ENCODE measurements around the gene SUSD6.

SUSD6 gene

DNA sequence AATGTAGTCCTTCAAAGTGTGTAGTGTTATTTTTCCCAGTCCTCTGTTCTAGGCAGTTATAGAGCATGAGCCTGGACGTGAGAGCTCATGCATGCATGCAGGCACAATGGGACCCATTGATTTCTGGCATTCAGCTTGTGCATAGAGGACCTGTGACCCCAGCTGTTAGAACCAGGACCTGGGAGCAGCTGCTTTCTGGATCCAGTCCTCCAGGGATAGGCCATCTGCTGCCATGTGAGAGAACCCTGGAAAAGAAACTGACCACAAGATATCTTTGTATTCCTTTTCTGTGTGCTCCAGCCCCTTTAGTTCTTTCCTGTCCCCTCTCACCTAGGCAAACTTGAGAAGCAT is 76.9 kb downstream of the SUSD6 start:
- no peak overlapping the region for H3K27ac ChIP-seq
- TF ChIP-seq, protein P1, sequence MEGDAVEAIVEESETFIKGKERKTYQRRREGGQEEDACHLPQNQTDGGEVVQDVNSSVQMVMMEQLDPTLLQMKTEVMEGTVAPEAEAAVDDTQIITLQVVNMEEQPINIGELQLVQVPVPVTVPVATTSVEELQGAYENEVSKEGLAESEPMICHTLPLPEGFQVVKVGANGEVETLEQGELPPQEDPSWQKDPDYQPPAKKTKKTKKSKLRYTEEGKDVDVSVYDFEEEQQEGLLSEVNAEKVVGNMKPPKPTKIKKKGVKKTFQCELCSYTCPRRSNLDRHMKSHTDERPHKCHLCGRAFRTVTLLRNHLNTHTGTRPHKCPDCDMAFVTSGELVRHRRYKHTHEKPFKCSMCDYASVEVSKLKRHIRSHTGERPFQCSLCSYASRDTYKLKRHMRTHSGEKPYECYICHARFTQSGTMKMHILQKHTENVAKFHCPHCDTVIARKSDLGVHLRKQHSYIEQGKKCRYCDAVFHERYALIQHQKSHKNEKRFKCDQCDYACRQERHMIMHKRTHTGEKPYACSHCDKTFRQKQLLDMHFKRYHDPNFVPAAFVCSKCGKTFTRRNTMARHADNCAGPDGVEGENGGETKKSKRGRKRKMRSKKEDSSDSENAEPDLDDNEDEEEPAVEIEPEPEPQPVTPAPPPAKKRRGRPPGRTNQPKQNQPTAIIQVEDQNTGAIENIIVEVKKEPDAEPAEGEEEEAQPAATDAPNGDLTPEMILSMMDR (conservative IDR thresholded peaks at IDR 0.05), result no peak
- TF ChIP-seq ZFX (IDR thresholded peaks at IDR 0.05), result no peak

GRCh38 chr14:69690042-69690441 is 78.6 kb downstream of the SUSD6 start:
- TF ChIP-seq ZFX (IDR thresholded peaks at IDR 0.05), result no peak
- TF ChIP-seq, protein P1 (conservative IDR thresholded peaks at IDR 0.05), result no peak
- H3K27ac ChIP-seq, result no peak overlapping the region

GRCh38 chr14:69692594-69692993 is 81.2 kb downstream of the SUSD6 start:
- no peak for TF ChIP-seq ZFX (IDR thresholded peaks at IDR 0.05)
- TF ChIP-seq, protein P1 (conservative IDR thresholded peaks at IDR 0.05), result no peak
- no peak overlapping the region for H3K27ac ChIP-seq

GRCh38 chr14:69693145-69693544 is 81.7 kb downstream of the SUSD6 start:
- no peak for TF ChIP-seq ZFX (IDR thresholded peaks at IDR 0.05)
- TF ChIP-seq, protein P1 (conservative IDR thresholded peaks at IDR 0.05), result no peak
- H3K27ac ChIP-seq, result no peak overlapping the region

- H3K27ac ChIP-seq, result peak overlapping the region; percentile 72; the same call in 1 of the 2 replicates
These were observed 82.7 kb downstream of the SUSD6 start for GRCh38 chr14:69693801-69694729.

DNA sequence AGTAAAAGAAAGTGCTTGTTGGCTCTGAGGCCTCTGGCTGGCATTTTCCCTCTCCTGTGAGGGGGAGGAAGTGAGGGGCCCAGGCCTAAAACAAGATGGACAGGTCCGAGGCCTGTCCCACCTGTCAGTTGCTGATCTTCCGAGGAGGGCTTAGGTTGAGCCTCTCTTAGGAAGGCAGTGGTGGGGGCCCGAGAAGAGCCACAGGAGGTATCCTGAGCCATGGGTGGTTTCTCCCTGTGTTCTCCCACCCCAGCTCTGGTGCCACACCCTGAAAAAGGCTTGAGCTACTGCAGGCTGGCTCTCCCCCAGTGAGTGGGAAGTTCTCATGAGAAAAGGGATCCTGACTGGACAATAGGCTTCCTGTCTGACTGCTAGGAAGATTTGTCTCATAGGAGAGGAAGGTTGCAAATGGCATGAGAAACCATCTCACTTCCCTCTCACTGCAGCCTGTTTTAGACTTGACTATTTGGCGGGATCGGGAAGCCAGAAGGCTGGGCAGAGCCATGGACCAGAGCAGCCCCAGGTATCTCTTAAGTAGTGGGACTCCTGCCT is 83.4 kb downstream of the SUSD6 start:
- no peak for TF ChIP-seq ZFX (IDR thresholded peaks at IDR 0.05)
- TF ChIP-seq, protein P1 (conservative IDR thresholded peaks at IDR 0.05), result no peak
- H3K27ac ChIP-seq, result peak overlapping the region; percentile 72

More at GRCh38 chr14:69693801-69694729, 82.7 kb downstream of the SUSD6 start:
- no peak for TF ChIP-seq ZFX (IDR thresholded peaks at IDR 0.05)
- TF ChIP-seq, protein P1 (conservative IDR thresholded peaks at IDR 0.05), result no peak
